Measurements from ENCODE around the gene NXPH4. TPM values are rescaled to one million over a fixed set of nuclear protein-coding genes. Genes with fewer than 3 reads are reported as not detected.
A peak's percentile ranks its signal among the peaks of the same experiment; 100 is the strongest.

The NXPH4 gene
- total RNA-seq, 4 donors from 2014 or later = not detected

GRCh38 chr12:57235017-57235727 lies 18.6 kb downstream of the NXPH4 start:
- intact Hi-C loops (cut with DNase I; ENCODE audit: low total_unique reads) (no loop called here), in situ Hi-C loops (cut with MboI; ENCODE audit: low sequenced_read_pairs in 4 of 4) (no loop called here)
- ATAC-seq = no peak
- Histone ChIP-seq H3K27me3 (peaks cover 17 to 21% (median 19%) of the 10 kb centered on the region in 3 donors), H3K36me3 (peaks cover 0 to 18% of the 10 kb centered on the region in 2 donors), H3K27ac (peak overlapping the region; percentile 41 to 68 (median 60)), H3K4me3 (peak overlapping the region in 2 of 4 donors; percentile 27 to 43), H3K9me3 (no peaks in the 10 kb centered on the region), H3K4me1 (peaks cover 18 to 24% of the 10 kb centered on the region in 2 donors)
- peak in 1 of 2 donors; percentile 30 for DNase-seq
- TF ChIP-seq POLR2A (IDR thresholded peaks at IDR 0.05) = peak in 1 of 2 donors; percentile 11
- TF ChIP-seq, protein P1, sequence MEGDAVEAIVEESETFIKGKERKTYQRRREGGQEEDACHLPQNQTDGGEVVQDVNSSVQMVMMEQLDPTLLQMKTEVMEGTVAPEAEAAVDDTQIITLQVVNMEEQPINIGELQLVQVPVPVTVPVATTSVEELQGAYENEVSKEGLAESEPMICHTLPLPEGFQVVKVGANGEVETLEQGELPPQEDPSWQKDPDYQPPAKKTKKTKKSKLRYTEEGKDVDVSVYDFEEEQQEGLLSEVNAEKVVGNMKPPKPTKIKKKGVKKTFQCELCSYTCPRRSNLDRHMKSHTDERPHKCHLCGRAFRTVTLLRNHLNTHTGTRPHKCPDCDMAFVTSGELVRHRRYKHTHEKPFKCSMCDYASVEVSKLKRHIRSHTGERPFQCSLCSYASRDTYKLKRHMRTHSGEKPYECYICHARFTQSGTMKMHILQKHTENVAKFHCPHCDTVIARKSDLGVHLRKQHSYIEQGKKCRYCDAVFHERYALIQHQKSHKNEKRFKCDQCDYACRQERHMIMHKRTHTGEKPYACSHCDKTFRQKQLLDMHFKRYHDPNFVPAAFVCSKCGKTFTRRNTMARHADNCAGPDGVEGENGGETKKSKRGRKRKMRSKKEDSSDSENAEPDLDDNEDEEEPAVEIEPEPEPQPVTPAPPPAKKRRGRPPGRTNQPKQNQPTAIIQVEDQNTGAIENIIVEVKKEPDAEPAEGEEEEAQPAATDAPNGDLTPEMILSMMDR (IDR thresholded peaks at IDR 0.05 in 4 of 5, conservative IDR thresholded peaks at IDR 0.05 in 1 of 5) = no peak

DNA sequence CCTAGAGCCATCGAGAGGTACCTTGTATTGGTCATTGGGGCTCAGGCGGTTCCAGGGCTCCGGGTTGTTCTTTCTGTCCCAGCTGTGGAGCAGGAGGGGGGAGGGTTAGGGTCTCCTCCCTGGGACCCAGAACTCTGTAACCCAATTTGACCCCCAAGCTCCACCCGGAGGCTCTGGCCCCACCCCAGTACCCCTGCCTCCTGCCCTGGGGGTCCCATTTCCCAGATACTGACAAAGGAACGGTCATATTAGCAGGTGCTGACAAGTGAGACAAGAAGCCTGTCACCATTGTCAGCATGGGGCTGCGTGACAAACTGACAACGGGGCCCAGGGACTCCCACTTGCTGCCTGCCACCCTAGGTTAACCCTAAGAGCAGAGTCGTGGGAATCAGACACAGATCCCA lies 19.1 kb downstream of the NXPH4 start:
- ATAC-seq = no peak
- H3K4me3 ChIP-seq = peak overlapping the region in 3 of 4 donors; percentile 17 to 43 (median 27)
- no peak for DNase-seq
- no peak for TF ChIP-seq POLR2A (IDR thresholded peaks at IDR 0.05)
- TF ChIP-seq, protein P1 (IDR thresholded peaks at IDR 0.05 in 4 of 5, conservative IDR thresholded peaks at IDR 0.05 in 1 of 5) = no peak
- H3K9me3 ChIP-seq = no peaks in the 10 kb centered on the region
- H3K27ac ChIP-seq = peak overlapping the region; percentile 41 to 68 (median 60)
- in situ Hi-C loops (cut with MboI; ENCODE audit: low sequenced_read_pairs in 4 of 4) = no loop called here
- peaks cover 15 to 24% of the 10 kb centered on the region in 2 donors for H3K4me1 ChIP-seq
- intact Hi-C loops (cut with DNase I; ENCODE audit: low total_unique reads) = no loop called here
- peaks cover 0 to 18% of the 10 kb centered on the region in 2 donors for H3K36me3 ChIP-seq
- peaks cover 17 to 21% (median 19%) of the 10 kb centered on the region in 3 donors for H3K27me3 ChIP-seq

DNA sequence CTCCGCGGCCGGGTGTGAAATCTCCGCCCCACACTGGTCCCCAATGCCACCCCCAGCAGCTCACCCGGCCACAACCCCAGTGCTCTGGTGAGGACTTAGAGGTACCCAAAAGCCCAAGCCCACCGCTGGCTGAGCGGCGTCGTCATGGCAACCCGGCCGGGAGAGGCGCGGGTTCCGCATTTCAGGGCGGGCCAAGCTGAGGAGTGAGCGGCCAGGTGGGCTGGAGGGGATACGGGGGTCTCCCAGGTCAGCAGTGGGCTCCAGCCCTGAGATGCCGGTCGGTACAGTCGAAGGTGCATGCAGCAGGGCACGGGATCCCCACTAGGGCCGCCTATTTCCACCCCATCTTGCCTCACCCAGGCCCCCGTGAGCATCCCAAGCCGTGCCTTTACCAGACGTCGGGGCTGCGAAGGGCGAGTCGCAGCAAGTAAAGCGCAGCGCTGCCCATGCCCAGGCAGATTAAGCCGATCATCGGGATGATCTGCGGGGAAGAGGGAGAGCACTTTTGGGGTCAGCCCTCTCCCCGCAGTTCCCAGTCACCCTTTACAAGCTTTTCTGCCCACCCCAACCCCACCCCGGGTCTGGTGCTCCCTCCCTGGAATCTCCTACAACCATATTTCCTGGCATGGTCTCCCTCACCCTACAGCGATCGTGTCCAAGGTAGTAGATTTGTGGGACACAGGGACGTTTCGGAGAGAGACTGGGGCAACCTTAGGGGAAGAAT lies 19.8 kb downstream of the NXPH4 start:
- peaks cover 15 to 28% of the 10 kb centered on the region in 2 donors for H3K4me1 ChIP-seq
- H3K27me3 ChIP-seq = peaks cover 17 to 21% (median 19%) of the 10 kb centered on the region in 3 donors
- peak overlapping the region; percentile 41 to 68 (median 60) for H3K27ac ChIP-seq
- DNase-seq (no peak), ATAC-seq (no peak)
- peak overlapping the region; percentile 6 to 43 (median 22) for H3K4me3 ChIP-seq
- intact Hi-C loops (cut with DNase I; ENCODE audit: low total_unique reads) (no loop called here), in situ Hi-C loops (cut with MboI; ENCODE audit: low sequenced_read_pairs in 4 of 4) (no loop called here)
- TF ChIP-seq, protein P1 (IDR thresholded peaks at IDR 0.05 in 4 of 5, conservative IDR thresholded peaks at IDR 0.05 in 1 of 5) = no peak
- TF ChIP-seq POLR2A (IDR thresholded peaks at IDR 0.05) = no peak
- H3K36me3 ChIP-seq = peaks cover 0 to 18% of the 10 kb centered on the region in 2 donors
- no peaks in the 10 kb centered on the region for H3K9me3 ChIP-seq

DNA sequence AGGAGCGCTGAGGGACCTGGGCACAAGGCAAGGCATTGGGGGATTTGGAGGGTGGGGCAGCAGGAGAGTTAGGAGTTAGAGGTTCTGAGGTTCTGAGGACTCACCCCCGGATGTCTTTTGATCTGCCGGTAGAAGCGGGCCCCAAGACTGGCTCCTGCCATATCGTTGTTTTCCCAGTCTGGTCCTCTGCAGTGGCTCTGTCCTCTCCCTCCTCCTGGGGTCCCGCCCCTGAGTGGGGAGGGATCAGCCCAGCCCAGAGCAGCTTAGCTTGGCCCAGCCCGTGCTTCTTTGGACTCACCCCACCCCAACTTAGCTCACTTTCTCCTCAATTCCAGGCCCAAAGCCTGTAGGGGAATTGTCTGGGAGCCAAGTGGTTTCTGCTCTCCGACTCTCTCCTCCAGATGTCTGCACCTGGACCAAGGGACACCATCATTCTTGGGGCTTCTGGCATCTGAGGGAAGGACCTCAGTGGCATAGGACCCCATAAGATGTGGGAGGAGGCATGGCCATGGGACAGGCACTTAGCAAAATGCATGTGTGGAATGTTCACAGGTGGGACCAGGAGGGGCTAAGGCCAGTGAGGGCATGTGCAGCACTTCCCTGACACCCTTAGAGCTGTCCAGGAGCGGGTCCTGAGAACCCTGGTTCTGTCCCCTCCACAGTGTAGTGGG lies 20.5 kb downstream of the NXPH4 start:
- Histone ChIP-seq H3K4me1 (peaks cover 20 to 35% of the 10 kb centered on the region in 2 donors), H3K36me3 (peaks cover 0 to 18% of the 10 kb centered on the region in 2 donors), H3K4me3 (peak overlapping the region; percentile 6 to 43 (median 22)), H3K9me3 (no peaks in the 10 kb centered on the region), H3K27ac (peak overlapping the region; percentile 41 to 82 (median 55)), H3K27me3 (peaks cover 17 to 21% (median 19%) of the 10 kb centered on the region in 3 donors)
- intact Hi-C loops (cut with DNase I; ENCODE audit: low total_unique reads) = no loop called here
- in situ Hi-C loops (cut with MboI; ENCODE audit: low sequenced_read_pairs in 4 of 4) = no loop called here
- TF ChIP-seq, protein P1 (IDR thresholded peaks at IDR 0.05 in 4 of 5, conservative IDR thresholded peaks at IDR 0.05 in 1 of 5) = no peak
- no peak for TF ChIP-seq POLR2A (IDR thresholded peaks at IDR 0.05)
- ATAC-seq (no peak), DNase-seq (no peak)

Measured in gastrocnemius medialis (tissue), 4 donors.